ENCODE data around the gene PRKAR1B. TPM values are rescaled to one million over a fixed set of nuclear protein-coding genes. Genes with fewer than 3 reads are reported as not detected.

PRKAR1B gene
- total and polyA plus RNA-seq, 7 donors: 9.5 to 26.6 (median 11.4) TPM

GRCh38 chr7:767580-767940, 40.5 kb upstream of the PRKAR1B start:
- TF ChIP-seq EP300 (IDR thresholded peaks at IDR 0.05) (no peak), CTCF (IDR thresholded peaks at IDR 0.05) (no peak), POLR2A (IDR thresholded peaks at IDR 0.05) (no peak), POLR2AphosphoS5 (IDR thresholded peaks at IDR 0.05) (no peak)
- intact Hi-C loops (cut with DNase I): no loop called here
- Histone ChIP-seq H3K36me3 (peaks cover 24 to 42% (median 34%) of the 10 kb centered on the region in 4 donors), H3K27me3 (no peaks in the 10 kb centered on the region), H3K4me1 (peaks cover 4 to 33% (median 25%) of the 10 kb centered on the region in 4 donors), H3K4me3 (no peak overlapping the region), H3K27ac (no peak overlapping the region), H3K9me3 (no peaks in the 10 kb centered on the region)
- no peak for DNase-seq
- 84 to 90% methylated on average over 21 of the region's 21 CpGs for WGBS, 2 donors

GRCh38 chr7:765383-765782, 38.3 kb upstream of the PRKAR1B start:
- Histone ChIP-seq H3K36me3 (peaks cover 24 to 60% (median 35%) of the 10 kb centered on the region in 4 donors), H3K27ac (no peak overlapping the region), H3K4me3 (no peak overlapping the region), H3K9me3 (no peaks in the 10 kb centered on the region), H3K4me1 (peaks cover 2 to 11% (median 3%) of the 10 kb centered on the region in 4 donors), H3K27me3 (no peaks in the 10 kb centered on the region)
- WGBS, 2 donors: 97 to 98% methylated on average over 7 of the region's 7 CpGs
- intact Hi-C loops (cut with DNase I): no loop called here
- DNase-seq: no peak
- no peak for TF ChIP-seq POLR2A (IDR thresholded peaks at IDR 0.05)
- TF ChIP-seq CTCF (IDR thresholded peaks at IDR 0.05): no peak
- no peak for TF ChIP-seq EP300 (IDR thresholded peaks at IDR 0.05)
- no peak for TF ChIP-seq POLR2AphosphoS5 (IDR thresholded peaks at IDR 0.05)

- WGBS, 2 donors: 98% methylated on average over 19 of the region's 19 CpGs
- Histone ChIP-seq H3K4me3 (no peak overlapping the region), H3K27ac (no peak overlapping the region), H3K9me3 (no peaks in the 10 kb centered on the region), H3K36me3 (peaks cover 24 to 65% (median 39%) of the 10 kb centered on the region in 4 donors), H3K27me3 (no peaks in the 10 kb centered on the region), H3K4me1 (no peaks in the 10 kb centered on the region)
- no peak for DNase-seq
- intact Hi-C loops (cut with DNase I): no loop called here
- TF ChIP-seq CTCF (IDR thresholded peaks at IDR 0.05) (no peak), POLR2A (IDR thresholded peaks at IDR 0.05) (no peak), EP300 (IDR thresholded peaks at IDR 0.05) (no peak), POLR2AphosphoS5 (IDR thresholded peaks at IDR 0.05) (no peak)
These were observed 36.7 kb upstream of the PRKAR1B start for GRCh38 chr7:763762-764161.

- 87 to 92% methylated on average over 5 of the region's 5 CpGs for WGBS, 2 donors
- Histone ChIP-seq H3K27ac (no peak overlapping the region), H3K4me3 (no peak overlapping the region), H3K9me3 (no peaks in the 10 kb centered on the region), H3K27me3 (no peaks in the 10 kb centered on the region), H3K4me1 (no peaks in the 10 kb centered on the region), H3K36me3 (peaks cover 24 to 74% (median 40%) of the 10 kb centered on the region in 4 donors)
- intact Hi-C loops (cut with DNase I): no loop called here
- no peak for TF ChIP-seq POLR2AphosphoS5 (IDR thresholded peaks at IDR 0.05)
- TF ChIP-seq CTCF (IDR thresholded peaks at IDR 0.05): no peak
- TF ChIP-seq EP300 (IDR thresholded peaks at IDR 0.05): no peak
- TF ChIP-seq POLR2A (IDR thresholded peaks at IDR 0.05): no peak
- no peak for DNase-seq
These were observed 35.8 kb upstream of the PRKAR1B start for GRCh38 chr7:762885-763284.

- H3K4me3 ChIP-seq: no peak overlapping the region
- H3K27me3 ChIP-seq: no peaks in the 10 kb centered on the region
- H3K4me1 ChIP-seq: no peaks in the 10 kb centered on the region
- TF ChIP-seq CTCF (IDR thresholded peaks at IDR 0.05) (no peak), POLR2A (IDR thresholded peaks at IDR 0.05) (no peak), EP300 (IDR thresholded peaks at IDR 0.05) (no peak), POLR2AphosphoS5 (IDR thresholded peaks at IDR 0.05) (no peak)
- 96 to 98% methylated on average over 11 of the region's 11 CpGs for WGBS, 2 donors
- H3K9me3 ChIP-seq: no peaks in the 10 kb centered on the region
- intact Hi-C loops (cut with DNase I): no loop called here
- no peak overlapping the region for H3K27ac ChIP-seq
- no peak for DNase-seq
- H3K36me3 ChIP-seq: peaks cover 37 to 86% (median 52%) of the 10 kb centered on the region in 4 donors
These were observed 34.5 kb upstream of the PRKAR1B start for GRCh38 chr7:761631-762030.

Measured in sigmoid colon (tissue), 7 donors.